Panc1 (cell line): ENCODE data around the gene SORL1. TPM values are rescaled to one million over a fixed set of nuclear protein-coding genes. Genes with fewer than 3 reads are reported as not detected.

ENCODE experiments used
- ATAC-seq: fragments of 200-7000 bp; cut with Tn5 transposase; 2 replicates; pipeline ENCODE4 v1.9.1; 2020; ENCODE audit warnings: mild to moderate bottlenecking, moderate library complexity
- BruUV-seq: library from RNA; stranded (reverse); fragments of 400-500 nt; replicated peaks from 2 replicates; lab custom pipeline; 2021; lab: Mats Ljungman, UMichigan
- CTCF ChIA-PET: fragments of 300-600 bp; sonication (Branson Sonifier 250); formaldehyde crosslinking; loops from one replicate; lab custom pipeline; 2022; ENCODE audit warnings: antibody characterized with exemption; lab: Charles Lee
- POLR2A ChIA-PET: fragments of 300-600 bp; sonication (Branson Sonifier 250); formaldehyde crosslinking; loops from one replicate; lab custom pipeline; 2022; ENCODE audit warnings: antibody characterized with exemption; lab: Charles Lee
- DNase-seq: peaks from one replicate; pipeline ENCODE4 v3.0.0-alpha.2; 2010; ENCODE audit warnings: low read depth, low spot score
- H3K27ac ChIP-seq: 2 replicates; pipeline ENCODE4 v1.5.1; 2011; ENCODE audit warnings: mild to moderate bottlenecking, low read length, inconsistent platforms
- H3K27me3 ChIP-seq: fragments of 200-500 bp; sonication (Bioruptor generic); 2 replicates; pipeline ENCODE4 v1.6.0; 2014; ENCODE audit warnings: low read length, inconsistent platforms; ENCODE audit not compliant: control insufficient read depth, insufficient read depth
- H3K36me3 ChIP-seq: fragments of 200-500 bp; sonication (Bioruptor generic); 2 replicates; pipeline ENCODE4 v1.5.1; 2014; ENCODE audit warnings: inconsistent platforms, mild to moderate bottlenecking, low read length, moderate library complexity; ENCODE audit not compliant: control insufficient read depth, insufficient read depth
- H3K4me1 ChIP-seq: 2 replicates; pipeline ENCODE4 v1.5.1; 2011; ENCODE audit warnings: inconsistent platforms, mild to moderate bottlenecking, low read length, moderate library complexity; ENCODE audit not compliant: control insufficient read depth, insufficient read depth
- H3K4me3 ChIP-seq, 2 experiments: 2 replicates each; pipeline ENCODE4 v1.5.1; 2011 to 2012; ENCODE audit warnings: low read depth in 2 of 2, low read length in 2 of 2, mild to moderate bottlenecking in 2 of 2, inconsistent platforms in 1 of 2, moderate library complexity in 1 of 2
- H3K9me3 ChIP-seq: fragments of 200-500 bp; sonication (Bioruptor generic); 2 replicates; pipeline ENCODE4 v1.5.1; 2014; ENCODE audit warnings: low read depth, mild to moderate bottlenecking, inconsistent platforms, low read length, moderate library complexity; ENCODE audit not compliant: control insufficient read depth, insufficient read depth
- CTCF ChIP-seq: fragments of 450-650 bp; IDR thresholded peaks from 2 replicates; pipeline ENCODE4 v1.5.1; 2017; ENCODE audit warnings: mild to moderate bottlenecking
- POLR2AphosphoS5 ChIP-seq: IDR thresholded peaks from 2 replicates; pipeline ENCODE4 v1.6.1; 2012; ENCODE audit warnings: mild to moderate bottlenecking, low read depth, low read length, moderate library complexity
- REST ChIP-seq, 2 experiments: IDR thresholded peaks; 2 replicates each; pipeline ENCODE4 v1.6.1; 2011 to 2012; ENCODE audit warnings: low read depth in 2 of 2, control low read depth in 1 of 2, low read length in 1 of 2, mild to moderate bottlenecking in 1 of 2, moderate library complexity in 1 of 2; ENCODE audit not compliant: insufficient read depth in 1 of 2
- SIN3A ChIP-seq: IDR thresholded peaks from 2 replicates; pipeline ENCODE4 v1.6.1; 2012; ENCODE audit warnings: low read depth, mild to moderate bottlenecking, low read length, moderate library complexity, borderline replicate concordance; ENCODE audit not compliant: insufficient read depth
- TCF7L2 ChIP-seq: IDR thresholded peaks from 2 replicates; pipeline ENCODE4 v1.6.1; 2011; ENCODE audit warnings: mild to moderate bottlenecking, low read depth, low read length, inconsistent platforms
- in situ Hi-C: cut with HindIII; loops from 2 replicates; pipeline ENCODE4 v1.10.0; 2016; ENCODE audit warnings: low sequenced_read_pairs, low pct_unique_long_range_greater_than_20kb
- intact Hi-C: fragments of 100-400 bp; cut with micrococcal nuclease; formaldehyde crosslinking; loops from one replicate; pipeline ENCODE4 v1.10.0; 2022; ENCODE audit not compliant: unreplicated experiment
- total RNA-seq: library from RNA; stranded (reverse); gene quantifications from one replicate; pipeline ENCODE4 v1.2.1, GENCODE V29; 2021; ENCODE audit not compliant: unreplicated experiment

The SORL1 gene
- total RNA-seq, 1 experiment from 2014 or later = 36.3 TPM

DNA sequence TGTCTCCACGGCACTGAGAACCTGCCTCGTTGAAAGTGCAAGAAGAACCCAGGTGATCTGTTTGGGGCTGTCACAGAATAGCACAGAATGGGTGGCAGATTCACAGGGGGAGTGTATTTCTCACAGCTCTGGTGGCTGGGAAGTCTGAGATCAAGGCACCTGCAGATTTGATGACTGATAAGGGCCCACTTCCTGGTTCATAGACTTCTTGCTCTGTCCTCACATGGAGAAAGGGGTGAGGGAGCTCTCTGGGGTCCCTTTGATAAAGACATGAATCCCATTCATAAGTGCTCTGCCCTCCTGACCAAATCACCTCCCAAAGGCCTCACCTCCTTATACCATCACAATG lies 199.1 kb downstream of the SORL1 start:
- CTCF ChIA-PET = no interaction called here
- H3K9me3 ChIP-seq = no peaks in the 10 kb centered on the region
- no TSS peak for BruUV-seq

DNA sequence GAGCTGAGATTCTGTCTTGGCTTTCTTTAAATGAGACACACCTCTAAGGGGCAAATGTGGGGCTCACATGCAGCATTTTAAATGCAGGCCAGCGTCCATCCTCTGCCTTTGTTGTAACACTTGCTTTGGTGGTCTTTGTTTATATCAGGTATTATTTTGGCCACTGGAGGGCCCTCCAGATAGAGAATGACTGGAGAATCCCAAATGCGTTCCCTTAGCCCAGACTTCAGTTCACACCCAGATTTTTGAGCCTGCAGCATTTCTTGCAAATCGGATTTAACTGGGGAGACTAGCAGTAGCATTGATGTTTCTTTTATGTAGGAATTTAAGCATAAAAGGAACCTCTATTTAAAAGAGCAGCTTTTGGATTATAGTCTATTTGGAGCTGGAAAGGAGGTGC lies 200.9 kb downstream of the SORL1 start:
- H3K27ac ChIP-seq = no peak overlapping the region
- H3K27me3 ChIP-seq = no peaks in the 10 kb centered on the region
- no peak for ATAC-seq
- no peak for DNase-seq
- in situ Hi-C loops (no loop called here), intact Hi-C loops (loop anchor here (10.0 kb wide), 1 partner anchor 372 kb away; no protein-coding TSS in a partner anchor)
- TF ChIP-seq TCF7L2 = no peak
- no peak for TF ChIP-seq REST (IDR thresholded peaks at IDR 0.05; ENCODE audit: insufficient read depth in 1 of 2, low read depth in 2 of 2, low read length in 1 of 2)
- TF ChIP-seq SIN3A = no peak
- TF ChIP-seq POLR2AphosphoS5 = no peak
- TF ChIP-seq CTCF = peak; percentile 79
- ChIA-PET CTCF (no interaction called here), POLR2A (no interaction called here)
- BruUV-seq = no TSS peak
- H3K4me3 ChIP-seq = no peak overlapping the region
- H3K4me1 ChIP-seq = peaks cover 17% of the 10 kb centered on the region
- no peaks in the 10 kb centered on the region; the same call in 1 of the 2 replicates for H3K9me3 ChIP-seq
- H3K36me3 ChIP-seq = no peaks in the 10 kb centered on the region

More for the DNA sequence above, 199.1 kb downstream of the SORL1 start:
- no peak for DNase-seq
- peaks cover 14% of the 10 kb centered on the region for H3K4me1 ChIP-seq
- TF ChIP-seq REST (IDR thresholded peaks at IDR 0.05; ENCODE audit: insufficient read depth in 1 of 2, low read depth in 2 of 2, low read length in 1 of 2) (no peak), POLR2AphosphoS5 (no peak), TCF7L2 (no peak), SIN3A (no peak), CTCF (no peak)
- no peaks in the 10 kb centered on the region for H3K27me3 ChIP-seq
- in situ Hi-C loops (no loop called here), intact Hi-C loops (loop anchor here (10.0 kb wide), 1 partner anchor 374 kb away; no protein-coding TSS in a partner anchor)
- no peak overlapping the region for H3K4me3 ChIP-seq
- H3K27ac ChIP-seq = no peak overlapping the region
- ATAC-seq = no peak
- H3K36me3 ChIP-seq = no peaks in the 10 kb centered on the region
- POLR2A ChIA-PET = no interaction called here
